Esophagus (tissue), 2 donors: Measurements from ENCODE around the gene AQP6. TPM values are rescaled to one million over a fixed set of nuclear protein-coding genes. Genes with fewer than 3 reads are reported as not detected.

Experiments
- H3K27ac ChIP-seq, 2 donors: one replicate each; pipeline ENCODE4 v1.5.1; 2013; ENCODE audit warnings: low read depth in 2 of 2, mild to moderate bottlenecking in 2 of 2, inconsistent platforms in 1 of 2, low read length in 1 of 2, moderate library complexity in 1 of 2
- H3K27me3 ChIP-seq, 2 donors: one replicate each; pipeline ENCODE4 v1.6.1; 2013; ENCODE audit warnings: low read length in 2 of 2, control low read depth in 1 of 2, mild to moderate bottlenecking in 1 of 2; ENCODE audit not compliant: insufficient read depth in 2 of 2, control insufficient read depth in 1 of 2
- H3K36me3 ChIP-seq, 2 donors: one replicate each; pipeline ENCODE4 v1.6.1; 2013; ENCODE audit warnings: low read length in 1 of 2; ENCODE audit not compliant: control insufficient read depth in 2 of 2, insufficient read depth in 2 of 2
- H3K4me1 ChIP-seq, 2 donors: one replicate each; pipeline ENCODE4 v1.6.1; 2013; ENCODE audit warnings: low read length in 1 of 2; ENCODE audit not compliant: control insufficient read depth in 2 of 2, insufficient read depth in 2 of 2
- H3K4me3 ChIP-seq, 2 donors: one replicate each; pipeline ENCODE4 v1.5.1; 2013; ENCODE audit warnings: low read length in 2 of 2, mild to moderate bottlenecking in 2 of 2, low read depth in 1 of 2, moderate library complexity in 1 of 2
- H3K9me3 ChIP-seq, 2 donors: one replicate each; pipeline ENCODE4 v1.6.1; 2013; ENCODE audit warnings: mild to moderate bottlenecking in 2 of 2, low read depth in 1 of 2, low read length in 1 of 2, moderate library complexity in 1 of 2; ENCODE audit not compliant: control insufficient read depth in 2 of 2, insufficient read depth in 1 of 2
- WGBS, 2 donors: extraction: QIAGEN DNeasy Blood & Tissue Kit; methylation state at CpG; one replicate each; pipeline ENCODE4 v1.1.7; 2013; 5-methylcytosine and 5-hydroxymethylcytosine counted together
- polyA plus RNA-seq, 2 donors: library from polyadenylated mRNA; stranded (reverse); fragments of 200-250 nt; gene quantifications; one replicate each; pipeline ENCODE4 v1.2.3, GENCODE V29; 2013
- donor health status: healthy with polysubstance abuse.
- donor health status: Bipolar disorder and iron deficiency.

AQP6 gene
- polyA plus RNA-seq, 2 donors, result 0.02 to 0.08 TPM

DNA sequence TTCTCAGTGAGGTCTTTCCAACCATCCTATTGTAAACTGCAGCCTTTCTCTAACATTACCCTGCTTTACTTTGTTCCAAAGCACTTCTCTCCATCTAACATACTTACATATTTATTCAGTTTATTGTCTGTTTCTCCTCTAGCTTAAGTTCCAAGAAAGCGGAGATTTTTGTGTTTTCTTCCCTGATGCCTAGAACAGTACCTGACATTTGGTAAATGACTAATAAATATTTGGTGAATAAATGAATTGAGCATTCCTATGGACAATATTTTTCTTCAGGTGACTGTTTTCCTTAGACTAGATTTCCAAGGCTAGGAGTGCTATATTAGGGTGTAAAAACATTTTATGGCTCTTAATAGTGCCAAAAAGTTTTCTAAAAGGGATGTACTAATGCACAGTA lies 50.2 kb downstream of the AQP6 start:
- 100% methylated on average over 1 of the region's 1 CpG for WGBS, 2 donors
- Histone ChIP-seq H3K36me3 (no peaks in the 10 kb centered on the region), H3K4me3 (no peak overlapping the region), H3K27me3 (no peaks in the 10 kb centered on the region), H3K27ac (no peak overlapping the region), H3K9me3 (no peaks in the 10 kb centered on the region), H3K4me1 (no peaks in the 10 kb centered on the region)

DNA sequence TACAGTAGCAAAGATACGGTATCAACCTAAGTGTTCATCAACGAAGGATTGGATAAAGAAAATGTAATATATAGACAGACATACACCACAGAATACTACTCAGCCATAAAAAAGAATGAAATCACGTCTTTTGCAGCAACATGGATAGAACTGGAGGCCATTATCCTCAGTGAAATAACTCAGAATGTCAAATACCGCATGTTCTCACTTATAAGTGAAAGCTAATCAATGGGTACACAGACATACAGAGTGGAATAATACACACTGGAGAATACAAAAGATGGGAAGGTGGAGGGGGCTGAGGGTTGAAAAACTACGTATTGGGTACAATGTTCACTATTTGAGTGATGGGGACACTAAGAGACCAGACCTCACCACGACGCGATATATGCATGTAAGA lies 51.5 kb downstream of the AQP6 start:
- H3K36me3 ChIP-seq, result no peaks in the 10 kb centered on the region
- H3K4me1 ChIP-seq, result no peaks in the 10 kb centered on the region
- no peaks in the 10 kb centered on the region for H3K27me3 ChIP-seq
- 66 to 79% methylated on average over 8 of the region's 8 CpGs for WGBS, 2 donors
- H3K27ac ChIP-seq, result no peak overlapping the region
- peak overlapping the region in 1 of 2 donors; percentile 89 for H3K4me3 ChIP-seq
- no peaks in the 10 kb centered on the region for H3K9me3 ChIP-seq

DNA sequence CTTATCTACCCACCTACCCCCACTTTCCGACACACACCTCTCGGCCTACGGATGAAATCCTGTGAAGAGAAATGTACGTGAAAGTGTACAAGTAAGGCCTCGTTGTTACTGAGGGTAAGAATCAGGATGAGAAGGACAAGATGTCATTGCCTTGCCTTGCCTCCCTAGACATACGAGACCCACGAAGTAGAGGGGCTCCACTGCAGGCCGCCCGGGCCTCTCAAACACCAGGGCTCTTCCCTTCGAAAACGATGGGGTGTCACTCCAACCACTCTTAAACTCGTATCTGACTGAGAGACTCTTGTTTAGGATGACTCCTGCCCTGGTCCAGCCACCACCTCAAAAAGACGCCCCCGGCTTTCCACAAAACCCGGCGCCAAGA lies 52.0 kb downstream of the AQP6 start:
- WGBS, 2 donors, result 1 to 2% methylated on average over 16 of the region's 16 CpGs
- Histone ChIP-seq H3K9me3 (no peaks in the 10 kb centered on the region), H3K36me3 (no peaks in the 10 kb centered on the region), H3K27ac (peak overlapping the region in 1 of 2 donors; percentile 75), H3K4me3 (peak overlapping the region; percentile 82 to 89), H3K4me1 (no peaks in the 10 kb centered on the region), H3K27me3 (no peaks in the 10 kb centered on the region)

DNA sequence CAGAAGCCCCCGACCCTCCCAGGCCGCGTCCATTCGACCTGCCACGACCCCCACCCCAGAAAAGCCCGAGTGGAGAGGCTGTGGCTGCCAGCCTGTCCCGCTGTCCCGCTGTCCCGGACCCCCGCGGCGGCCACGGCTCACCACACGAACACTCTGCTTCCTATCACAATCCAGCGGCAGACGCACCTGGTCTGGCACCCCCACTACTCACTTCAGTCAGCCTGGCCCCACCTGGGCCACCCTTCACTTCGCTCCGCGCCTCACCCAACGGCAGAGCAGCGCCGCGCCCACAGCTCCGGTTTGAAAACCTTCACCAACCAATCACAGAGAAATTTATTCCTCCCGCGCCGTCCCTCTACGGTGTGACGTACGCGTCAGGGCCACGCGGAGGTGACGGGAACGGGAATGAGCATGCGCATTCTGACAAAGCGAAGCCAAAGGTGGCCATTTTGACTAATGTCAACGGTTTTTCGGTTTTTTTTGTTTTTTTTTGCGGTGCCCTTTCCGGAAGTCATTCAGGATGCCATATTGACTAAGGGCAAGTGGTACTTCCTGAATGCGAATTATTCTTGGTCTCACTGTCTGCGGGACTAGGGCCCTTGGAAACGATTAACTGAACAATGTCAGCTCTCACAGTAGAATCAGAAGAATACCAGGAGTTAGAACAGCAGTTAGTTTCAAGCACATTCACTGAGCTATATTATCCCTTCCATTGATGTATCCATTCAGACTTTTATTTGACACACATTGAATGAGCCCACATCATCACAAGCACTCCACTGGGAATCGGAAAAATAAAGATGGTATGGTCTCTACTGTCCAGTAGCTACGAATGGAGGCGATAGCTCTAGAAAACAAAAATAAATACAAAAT lies 52.7 kb downstream of the AQP6 start, which contains the start of gene RACGAP1:
TSS of gene RACGAP1 (minus strand) at position 308 of the 873 bp plus-strand sequence. CDS start 8,779 bp downstream, outside the sequence.
- H3K4me1 ChIP-seq, result no peaks in the 10 kb centered on the region

DNA sequence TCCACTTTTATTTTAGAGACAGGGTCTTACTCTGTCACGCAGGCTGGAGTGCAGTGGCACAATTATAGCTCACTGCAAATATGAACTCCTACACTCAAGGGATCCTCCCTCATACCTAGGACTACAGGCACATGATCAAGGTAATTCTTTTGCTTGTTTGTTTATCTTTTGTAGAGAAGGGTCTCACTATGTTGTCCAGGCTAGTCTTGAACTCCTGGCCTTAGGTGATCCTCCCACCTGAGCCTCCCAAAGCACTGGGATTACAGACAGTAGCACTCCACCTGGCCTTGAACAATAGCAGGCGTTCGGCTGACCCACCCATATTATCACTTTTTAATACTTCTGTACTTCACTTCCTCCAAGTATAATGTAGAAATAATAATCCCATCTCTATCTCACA lies 53.9 kb downstream of the AQP6 start:
- Histone ChIP-seq H3K27me3 (no peaks in the 10 kb centered on the region), H3K4me1 (no peaks in the 10 kb centered on the region), H3K36me3 (no peaks in the 10 kb centered on the region), H3K9me3 (no peaks in the 10 kb centered on the region), H3K4me3 (no peak overlapping the region), H3K27ac (no peak overlapping the region)
- WGBS, 2 donors, result 89 to 93% methylated on average over 3 of the region's 3 CpGs

More for the DNA sequence above, 52.7 kb downstream of the AQP6 start, which contains the start of gene RACGAP1:
- Histone ChIP-seq H3K27ac (peak within 1 kb of the TSS in 1 of 2 donors; percentile 75), H3K27me3 (no peaks in the 10 kb centered on the region), H3K36me3 (no peaks in the 10 kb centered on the region), H3K4me3 (peak within 1 kb of the TSS; percentile 82 to 89), H3K9me3 (no peaks in the 10 kb centered on the region)
- 5% methylated on average over 47 of the region's 47 CpGs for WGBS, 2 donors

Other genes starting within 250 kb of the AQP6 start
- 100 to 1,000 TPM; 169 to 252 TPM for gene TMBIM6, start 231.4 kb upstream of the AQP6 start, polyA plus RNA-seq
- 1 to 10 TPM; 3.1 to 8.4 TPM for gene NCKAP5L, start 144.5 kb upstream of the AQP6 start, polyA plus RNA-seq
- 1 to 10 TPM; 2.3 to 2.6 TPM for gene BCDIN3D, start 129.8 kb upstream of the AQP6 start, polyA plus RNA-seq
- under 1 TPM; 0.36 to 0.39 TPM for gene FAIM2, start 69.0 kb upstream of the AQP6 start, polyA plus RNA-seq
- gene AQP2, start 22.2 kb upstream of the AQP6 start, polyA plus RNA-seq, result not detected
- 10 to 100 TPM in 1 of 2 donors, 1 to 10 TPM in 1; 3.1 to 48.8 TPM for gene AQP5, start 11.1 kb upstream of the AQP6 start, polyA plus RNA-seq
- gene RACGAP1, start 52.5 kb downstream of the AQP6 start, polyA plus RNA-seq, result 10 to 100 TPM in 1 of 2 donors, 1 to 10 TPM in 1; 6.0 to 16.8 TPM
- gene ASIC1, start 84.6 kb downstream of the AQP6 start, polyA plus RNA-seq, result 1 to 10 TPM; 1.4 to 2.1 TPM
- gene SMARCD1, start 112.4 kb downstream of the AQP6 start, polyA plus RNA-seq, result 10 to 100 TPM in 1 of 2 donors, 1 to 10 TPM in 1; 9.8 to 17.8 TPM
- gene GPD1, start 131.1 kb downstream of the AQP6 start, polyA plus RNA-seq, result under 1 TPM; 0.29 to 0.32 TPM
- gene COX14, start 139.3 kb downstream of the AQP6 start, polyA plus RNA-seq, result 10 to 100 TPM; 22.8 to 56.8 TPM
- 10 to 100 TPM; 21.0 to 41.3 TPM for gene CERS5, start 194.4 kb downstream of the AQP6 start, polyA plus RNA-seq